ENCODE data around the gene VSTM2B. TPM values are rescaled to one million over a fixed set of nuclear protein-coding genes. Genes with fewer than 3 reads are reported as not detected.

VSTM2B gene
- polyA plus RNA-seq, 4 donors = 0.04 to 6.9 TPM; not detected in 2

DNA sequence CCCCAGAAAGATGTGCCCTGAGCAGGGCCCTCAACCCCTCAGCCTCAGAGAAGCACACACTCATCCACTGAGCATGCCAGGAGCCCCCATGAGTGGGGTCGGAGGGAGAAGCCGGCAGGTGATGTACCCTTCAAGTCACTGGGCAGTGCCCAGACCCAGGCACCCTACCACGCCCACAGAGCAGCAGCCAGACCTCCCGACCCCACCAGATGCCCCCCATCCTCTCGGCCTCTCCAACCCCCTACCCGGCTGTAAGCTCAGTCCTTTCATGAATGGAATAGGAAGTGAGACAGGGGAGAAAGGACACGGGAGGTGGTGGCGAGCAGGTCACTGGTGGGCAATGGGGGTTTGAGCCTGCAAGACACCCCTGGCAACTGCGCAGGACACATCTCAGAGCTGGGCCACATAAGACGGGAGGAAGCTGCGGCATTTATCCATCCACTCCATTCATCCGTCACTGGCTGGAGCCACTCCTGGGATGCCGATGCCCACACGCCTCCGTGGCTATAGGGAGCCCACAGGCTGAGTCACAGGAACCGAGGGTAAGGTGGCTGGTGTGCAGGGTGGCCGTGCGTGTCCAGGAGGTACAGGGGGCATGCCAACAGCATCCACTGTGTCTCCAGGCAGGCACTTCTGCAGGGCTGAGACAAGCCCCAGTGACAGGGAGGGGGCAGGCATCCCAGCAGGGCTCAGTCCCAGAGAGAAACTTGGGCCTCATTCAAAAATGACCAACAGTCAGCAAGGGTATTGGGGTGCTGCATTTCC, 23.8 kb upstream of the VSTM2B start:
- no peak for FAIRE-seq

DNA sequence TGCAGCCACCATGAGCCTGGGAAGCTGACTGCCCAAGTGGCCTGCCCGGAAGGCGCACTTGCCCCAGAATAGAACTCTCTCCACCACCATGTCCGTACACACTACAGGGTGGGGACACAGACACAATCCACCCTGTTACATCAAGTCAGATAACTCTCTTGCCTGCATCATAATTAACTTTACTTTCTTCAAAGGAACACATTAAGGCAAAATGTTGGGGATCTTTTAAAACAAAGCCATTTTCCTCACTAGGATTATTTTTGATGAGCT, 23.3 kb upstream of the VSTM2B start:
- Histone ChIP-seq H3K4me1 (ENCODE audit: control insufficient read depth in 3 of 3, insufficient read depth in 2 of 3, low read depth in 1 of 3, low read length in 2 of 3) (no peaks in the 10 kb centered on the region), H3K9me3 (ENCODE audit: control insufficient read depth in 2 of 2, insufficient read depth in 1 of 2, low read depth in 1 of 2, low read length in 1 of 2) (no peaks in the 10 kb centered on the region), H3K36me3 (ENCODE audit: control insufficient read depth in 3 of 3, insufficient read depth in 2 of 3, low read depth in 1 of 3, low read length in 3 of 3) (peaks cover 0 to 2% (median 0%) of the 10 kb centered on the region in 3 donors), H3K27me3 (ENCODE audit: control insufficient read depth in 3 of 3, insufficient read depth in 3 of 3, low read length in 3 of 3) (no peaks in the 10 kb centered on the region), H3K4me3 (ENCODE audit: low read depth in 1 of 3, low read length in 3 of 3) (no peak overlapping the region), H3K27ac (ENCODE audit: low read depth in 1 of 3, low read length in 2 of 3) (no peak overlapping the region)
- 83 to 86% (median 85%) methylated on average over 3 of the region's 3 CpGs for WGBS, 3 donors
- FAIRE-seq (no peak), DNase-seq (no peak)

More for the DNA sequence above, 23.8 kb upstream of the VSTM2B start:
- H3K4me3 ChIP-seq (ENCODE audit: low read depth in 1 of 3, low read length in 3 of 3) = no peak overlapping the region
- DNase-seq = no peak
- WGBS, 3 donors = 82 to 85% (median 85%) methylated on average over 18 of the region's 18 CpGs
- no peaks in the 10 kb centered on the region for H3K27me3 ChIP-seq (ENCODE audit: control insufficient read depth in 3 of 3, insufficient read depth in 3 of 3, low read length in 3 of 3)
- H3K36me3 ChIP-seq (ENCODE audit: control insufficient read depth in 3 of 3, insufficient read depth in 2 of 3, low read depth in 1 of 3, low read length in 3 of 3) = peaks cover 0 to 2% (median 0%) of the 10 kb centered on the region in 3 donors
- no peaks in the 10 kb centered on the region for H3K9me3 ChIP-seq (ENCODE audit: control insufficient read depth in 2 of 2, insufficient read depth in 1 of 2, low read depth in 1 of 2, low read length in 1 of 2)
- H3K27ac ChIP-seq (ENCODE audit: low read depth in 1 of 3, low read length in 2 of 3) = no peak overlapping the region
- H3K4me1 ChIP-seq (ENCODE audit: control insufficient read depth in 3 of 3, insufficient read depth in 2 of 3, low read depth in 1 of 3, low read length in 2 of 3) = no peaks in the 10 kb centered on the region

- H3K4me1 ChIP-seq (ENCODE audit: control insufficient read depth in 3 of 3, insufficient read depth in 2 of 3, low read depth in 1 of 3, low read length in 2 of 3) = no peaks in the 10 kb centered on the region
- no peak overlapping the region for H3K4me3 ChIP-seq (ENCODE audit: low read depth in 1 of 3, low read length in 3 of 3)
- H3K27ac ChIP-seq (ENCODE audit: low read depth in 1 of 3, low read length in 2 of 3) = no peak overlapping the region
- H3K36me3 ChIP-seq (ENCODE audit: control insufficient read depth in 3 of 3, insufficient read depth in 2 of 3, low read depth in 1 of 3, low read length in 3 of 3) = peaks cover 0 to 2% (median 0%) of the 10 kb centered on the region in 3 donors
- H3K27me3 ChIP-seq (ENCODE audit: control insufficient read depth in 3 of 3, insufficient read depth in 3 of 3, low read length in 3 of 3) = no peaks in the 10 kb centered on the region
- FAIRE-seq = no peak
- DNase-seq = no peak
- H3K9me3 ChIP-seq (ENCODE audit: control insufficient read depth in 2 of 2, insufficient read depth in 1 of 2, low read depth in 1 of 2, low read length in 1 of 2) = no peaks in the 10 kb centered on the region
- WGBS, 3 donors = 73 to 81% (median 77%) methylated on average over 12 of the region's 12 CpGs
These were observed 22.5 kb upstream of the VSTM2B start for GRCh38 chr19:29503140-29503758.

DNA sequence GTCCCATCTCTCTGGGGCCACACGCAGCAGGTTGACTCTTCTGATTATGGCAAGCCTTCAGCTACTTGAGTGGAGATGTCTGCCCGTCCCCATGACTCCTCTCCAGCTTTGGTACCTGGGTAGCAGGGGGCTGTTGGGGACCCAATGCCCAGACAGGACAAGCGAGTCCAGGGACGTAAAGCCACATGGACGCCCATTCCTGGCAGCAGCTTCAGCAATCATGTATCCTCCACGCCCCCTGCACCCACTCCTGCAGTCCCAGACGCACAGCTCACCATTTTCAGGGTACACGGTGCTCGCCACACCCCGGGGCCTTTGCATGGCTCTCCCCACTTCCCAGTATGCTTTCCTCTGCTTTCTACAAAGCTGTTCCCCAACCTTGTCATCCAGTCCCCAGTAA, 22.0 kb upstream of the VSTM2B start:
- Histone ChIP-seq H3K27me3 (ENCODE audit: control insufficient read depth in 3 of 3, insufficient read depth in 3 of 3, low read length in 3 of 3) (no peaks in the 10 kb centered on the region), H3K27ac (ENCODE audit: low read depth in 1 of 3, low read length in 2 of 3) (no peak overlapping the region), H3K4me3 (ENCODE audit: low read depth in 1 of 3, low read length in 3 of 3) (no peak overlapping the region), H3K36me3 (ENCODE audit: control insufficient read depth in 3 of 3, insufficient read depth in 2 of 3, low read depth in 1 of 3, low read length in 3 of 3) (peaks cover 0 to 3% (median 0%) of the 10 kb centered on the region in 3 donors), H3K9me3 (ENCODE audit: control insufficient read depth in 2 of 2, insufficient read depth in 1 of 2, low read depth in 1 of 2, low read length in 1 of 2) (no peaks in the 10 kb centered on the region), H3K4me1 (ENCODE audit: control insufficient read depth in 3 of 3, insufficient read depth in 2 of 3, low read depth in 1 of 3, low read length in 2 of 3) (no peaks in the 10 kb centered on the region)
- FAIRE-seq = no peak
- WGBS, 3 donors = 76 to 89% (median 86%) methylated on average over 10 of the region's 10 CpGs
- no peak for DNase-seq

DNA sequence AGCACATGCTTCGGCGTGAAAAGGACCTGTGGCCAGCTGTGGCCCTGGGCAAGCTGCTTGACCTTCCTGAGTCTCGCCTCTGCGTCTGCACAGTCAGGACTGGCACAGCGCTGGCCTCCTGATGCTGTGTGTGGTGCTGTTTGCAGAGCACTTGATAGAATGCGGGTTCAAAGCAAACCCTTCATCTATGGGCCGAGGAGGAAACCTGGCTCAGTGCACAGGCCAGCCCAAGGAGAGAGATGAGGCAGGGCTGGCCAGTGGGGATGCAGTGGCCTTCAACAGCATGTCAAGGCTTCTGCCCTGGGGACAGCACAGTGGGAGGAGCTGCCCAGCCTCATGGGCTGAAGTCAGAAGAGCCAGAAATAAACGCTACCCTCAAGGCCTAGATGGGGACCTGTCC, 21.3 kb upstream of the VSTM2B start:
- peaks cover 0 to 4% (median 0%) of the 10 kb centered on the region in 3 donors for H3K36me3 ChIP-seq (ENCODE audit: control insufficient read depth in 3 of 3, insufficient read depth in 2 of 3, low read depth in 1 of 3, low read length in 3 of 3)
- WGBS, 3 donors = 81 to 86% (median 85%) methylated on average over 8 of the region's 8 CpGs
- DNase-seq = no peak
- H3K4me1 ChIP-seq (ENCODE audit: control insufficient read depth in 3 of 3, insufficient read depth in 2 of 3, low read depth in 1 of 3, low read length in 2 of 3) = no peaks in the 10 kb centered on the region
- H3K27ac ChIP-seq (ENCODE audit: low read depth in 1 of 3, low read length in 2 of 3) = no peak overlapping the region
- no peaks in the 10 kb centered on the region for H3K9me3 ChIP-seq (ENCODE audit: control insufficient read depth in 2 of 2, insufficient read depth in 1 of 2, low read depth in 1 of 2, low read length in 1 of 2)
- no peak for FAIRE-seq
- no peaks in the 10 kb centered on the region for H3K27me3 ChIP-seq (ENCODE audit: control insufficient read depth in 3 of 3, insufficient read depth in 3 of 3, low read length in 3 of 3)
- no peak overlapping the region for H3K4me3 ChIP-seq (ENCODE audit: low read depth in 1 of 3, low read length in 3 of 3)

- Histone ChIP-seq H3K9me3 (ENCODE audit: control insufficient read depth in 2 of 2, insufficient read depth in 1 of 2, low read depth in 1 of 2, low read length in 1 of 2) (no peaks in the 10 kb centered on the region), H3K36me3 (ENCODE audit: control insufficient read depth in 3 of 3, insufficient read depth in 2 of 3, low read depth in 1 of 3, low read length in 3 of 3) (peaks cover 0 to 4% (median 0%) of the 10 kb centered on the region in 3 donors), H3K27me3 (ENCODE audit: control insufficient read depth in 3 of 3, insufficient read depth in 3 of 3, low read length in 3 of 3) (no peaks in the 10 kb centered on the region), H3K27ac (ENCODE audit: low read depth in 1 of 3, low read length in 2 of 3) (no peak overlapping the region), H3K4me3 (ENCODE audit: low read depth in 1 of 3, low read length in 3 of 3) (no peak overlapping the region), H3K4me1 (ENCODE audit: control insufficient read depth in 3 of 3, insufficient read depth in 2 of 3, low read depth in 1 of 3, low read length in 2 of 3) (no peaks in the 10 kb centered on the region)
- FAIRE-seq (no peak), DNase-seq (no peak)
- WGBS, 3 donors = 75 to 86% (median 82%) methylated on average over 12 to 13 of the region's 13 CpGs
These were observed 20.5 kb upstream of the VSTM2B start for GRCh38 chr19:29505097-29505824.

- no peak overlapping the region for H3K27ac ChIP-seq (ENCODE audit: low read depth in 1 of 3, low read length in 2 of 3)
- no peak for FAIRE-seq
- H3K4me1 ChIP-seq (ENCODE audit: control insufficient read depth in 3 of 3, insufficient read depth in 2 of 3, low read depth in 1 of 3, low read length in 2 of 3) = no peaks in the 10 kb centered on the region
- H3K27me3 ChIP-seq (ENCODE audit: control insufficient read depth in 3 of 3, insufficient read depth in 3 of 3, low read length in 3 of 3) = no peaks in the 10 kb centered on the region
- no peak overlapping the region for H3K4me3 ChIP-seq (ENCODE audit: low read depth in 1 of 3, low read length in 3 of 3)
- H3K9me3 ChIP-seq (ENCODE audit: control insufficient read depth in 2 of 2, insufficient read depth in 1 of 2, low read depth in 1 of 2, low read length in 1 of 2) = no peaks in the 10 kb centered on the region
- no peak for DNase-seq
- 42 to 59% (median 53%) methylated on average over 1 of the region's 1 CpG for WGBS, 3 donors
- peaks cover 0 to 4% (median 0%) of the 10 kb centered on the region in 3 donors for H3K36me3 ChIP-seq (ENCODE audit: control insufficient read depth in 3 of 3, insufficient read depth in 2 of 3, low read depth in 1 of 3, low read length in 3 of 3)
These were observed 19.2 kb upstream of the VSTM2B start for GRCh38 chr19:29506619-29506911.

- H3K4me1 ChIP-seq (ENCODE audit: control insufficient read depth in 3 of 3, insufficient read depth in 2 of 3, low read depth in 1 of 3, low read length in 2 of 3) = no peaks in the 10 kb centered on the region
- H3K27ac ChIP-seq (ENCODE audit: low read depth in 1 of 3, low read length in 2 of 3) = no peak overlapping the region
- DNase-seq (no peak), FAIRE-seq (no peak)
- WGBS, 3 donors = 85 to 89% (median 89%) methylated on average over 27 of the region's 27 CpGs
- peaks cover 0 to 4% (median 0%) of the 10 kb centered on the region in 3 donors for H3K36me3 ChIP-seq (ENCODE audit: control insufficient read depth in 3 of 3, insufficient read depth in 2 of 3, low read depth in 1 of 3, low read length in 3 of 3)
- no peak overlapping the region for H3K4me3 ChIP-seq (ENCODE audit: low read depth in 1 of 3, low read length in 3 of 3)
- H3K27me3 ChIP-seq (ENCODE audit: control insufficient read depth in 3 of 3, insufficient read depth in 3 of 3, low read length in 3 of 3) = no peaks in the 10 kb centered on the region
- no peaks in the 10 kb centered on the region for H3K9me3 ChIP-seq (ENCODE audit: control insufficient read depth in 2 of 2, insufficient read depth in 1 of 2, low read depth in 1 of 2, low read length in 1 of 2)
These were observed 18.5 kb upstream of the VSTM2B start for GRCh38 chr19:29507081-29507860.

All from small intestine (tissue), 7 donors.